PFSK-1 (cell line): ENCODE data around the gene FAM209B.

ENCODE experiments used
- FOXP2 ChIP-seq: optimal IDR thresholded peaks from 2 replicates; pipeline ENCODE3; 2011; ENCODE audit warnings: borderline replicate concordance, control low read depth, inconsistent platforms; ENCODE audit not compliant: insufficient read depth; ENCODE audit errors: extremely low read length, extremely low read depth
- POLR2AphosphoS5 ChIP-seq: IDR thresholded peaks from 2 replicates; pipeline ENCODE4 v1.6.1; 2012; ENCODE audit warnings: low read depth, mild to moderate bottlenecking, control low read depth, low read length, moderate library complexity
- SIN3A ChIP-seq: IDR thresholded peaks from 2 replicates; pipeline ENCODE4 v1.6.1; 2012; ENCODE audit warnings: mild to moderate bottlenecking, low read length, moderate library complexity, borderline replicate concordance; ENCODE audit not compliant: insufficient read depth
- TAF1 ChIP-seq: IDR thresholded peaks from 2 replicates; pipeline ENCODE4 v1.6.1; 2012; ENCODE audit warnings: low read length, control low read depth, borderline replicate concordance; ENCODE audit not compliant: insufficient read depth
- TF ChIP-seq, protein P1 (sequence below), 2 experiments: IDR thresholded peaks; 2 replicates each; pipeline versions ENCODE4 v1.6.1 to v1.8.0; 2011 to 2012; ENCODE audit warnings: low read depth in 2 of 2, low read length in 2 of 2, control low read depth in 1 of 2, inconsistent platforms in 1 of 2, mild to moderate bottlenecking in 1 of 2, moderate library complexity in 1 of 2; ENCODE audit not compliant: insufficient read depth in 1 of 2

The FAM209B gene

DNA sequence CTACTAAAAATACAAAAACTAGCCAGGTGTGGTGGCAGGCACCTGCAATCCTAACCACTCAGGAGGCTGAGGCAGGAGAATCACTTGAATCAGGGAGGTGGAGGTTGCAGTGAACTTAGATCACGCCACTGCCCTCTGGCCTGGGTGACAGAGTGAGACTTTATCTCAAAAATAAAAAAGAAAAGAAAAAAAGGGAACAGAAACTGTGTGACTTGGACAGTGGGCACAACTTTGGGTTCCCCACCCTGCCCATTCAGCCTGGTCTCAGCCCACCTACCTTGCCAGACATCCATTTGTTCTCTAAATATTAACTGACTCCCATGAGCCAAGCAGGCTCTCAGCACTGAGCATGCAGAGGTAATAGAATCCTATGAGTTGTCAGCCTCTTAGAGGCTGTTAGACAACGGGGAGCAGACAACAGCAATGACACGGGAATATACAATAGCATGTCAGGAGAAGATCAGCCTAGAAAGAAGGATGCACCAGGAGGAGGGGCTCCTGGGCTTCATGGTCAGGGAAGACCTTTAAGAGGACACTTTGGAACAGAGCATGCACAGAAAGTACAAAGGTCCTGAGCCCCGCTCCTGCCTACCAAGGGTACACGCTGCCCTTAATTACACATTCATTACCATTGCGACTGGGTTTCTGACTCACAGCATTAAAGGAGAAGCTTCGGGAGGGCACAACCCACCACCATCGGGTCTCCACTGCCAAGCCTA, 20.0 kb downstream of the FAM209B start:
- TF ChIP-seq, protein P1, sequence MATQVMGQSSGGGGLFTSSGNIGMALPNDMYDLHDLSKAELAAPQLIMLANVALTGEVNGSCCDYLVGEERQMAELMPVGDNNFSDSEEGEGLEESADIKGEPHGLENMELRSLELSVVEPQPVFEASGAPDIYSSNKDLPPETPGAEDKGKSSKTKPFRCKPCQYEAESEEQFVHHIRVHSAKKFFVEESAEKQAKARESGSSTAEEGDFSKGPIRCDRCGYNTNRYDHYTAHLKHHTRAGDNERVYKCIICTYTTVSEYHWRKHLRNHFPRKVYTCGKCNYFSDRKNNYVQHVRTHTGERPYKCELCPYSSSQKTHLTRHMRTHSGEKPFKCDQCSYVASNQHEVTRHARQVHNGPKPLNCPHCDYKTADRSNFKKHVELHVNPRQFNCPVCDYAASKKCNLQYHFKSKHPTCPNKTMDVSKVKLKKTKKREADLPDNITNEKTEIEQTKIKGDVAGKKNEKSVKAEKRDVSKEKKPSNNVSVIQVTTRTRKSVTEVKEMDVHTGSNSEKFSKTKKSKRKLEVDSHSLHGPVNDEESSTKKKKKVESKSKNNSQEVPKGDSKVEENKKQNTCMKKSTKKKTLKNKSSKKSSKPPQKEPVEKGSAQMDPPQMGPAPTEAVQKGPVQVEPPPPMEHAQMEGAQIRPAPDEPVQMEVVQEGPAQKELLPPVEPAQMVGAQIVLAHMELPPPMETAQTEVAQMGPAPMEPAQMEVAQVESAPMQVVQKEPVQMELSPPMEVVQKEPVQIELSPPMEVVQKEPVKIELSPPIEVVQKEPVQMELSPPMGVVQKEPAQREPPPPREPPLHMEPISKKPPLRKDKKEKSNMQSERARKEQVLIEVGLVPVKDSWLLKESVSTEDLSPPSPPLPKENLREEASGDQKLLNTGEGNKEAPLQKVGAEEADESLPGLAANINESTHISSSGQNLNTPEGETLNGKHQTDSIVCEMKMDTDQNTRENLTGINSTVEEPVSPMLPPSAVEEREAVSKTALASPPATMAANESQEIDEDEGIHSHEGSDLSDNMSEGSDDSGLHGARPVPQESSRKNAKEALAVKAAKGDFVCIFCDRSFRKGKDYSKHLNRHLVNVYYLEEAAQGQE (IDR thresholded peaks at IDR 0.05; ENCODE audit: insufficient read depth in 1 of 2, low read depth in 2 of 2, low read length in 2 of 2): no peak
- TF ChIP-seq SIN3A: no peak
- no peak for TF ChIP-seq POLR2AphosphoS5
- TF ChIP-seq TAF1: no peak
- TF ChIP-seq FOXP2: no peak

DNA sequence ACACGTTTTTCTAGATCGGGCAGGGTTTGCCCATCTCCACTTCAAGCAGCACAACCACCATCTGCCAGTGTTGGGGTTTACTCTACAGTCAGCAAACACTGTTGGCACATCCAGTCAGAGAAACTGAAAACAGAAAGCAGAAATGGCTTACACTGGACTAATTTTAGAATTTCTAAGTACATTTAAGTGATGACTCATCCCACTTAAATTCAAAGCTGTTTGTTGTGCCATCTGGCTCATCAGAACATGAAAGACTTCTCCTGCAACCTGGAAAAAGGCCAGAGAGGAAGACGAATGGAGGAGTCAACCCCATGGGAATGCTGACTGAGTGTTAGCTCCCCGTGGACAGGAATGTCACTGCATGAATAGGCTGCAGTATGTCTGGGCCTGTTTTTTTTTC, 21.8 kb downstream of the FAM209B start:
- TF ChIP-seq, protein P1 (IDR thresholded peaks at IDR 0.05; ENCODE audit: insufficient read depth in 1 of 2, low read depth in 2 of 2, low read length in 2 of 2): no peak
- TF ChIP-seq FOXP2: no peak
- TF ChIP-seq TAF1: no peak
- no peak for TF ChIP-seq POLR2AphosphoS5
- TF ChIP-seq SIN3A: no peak

DNA sequence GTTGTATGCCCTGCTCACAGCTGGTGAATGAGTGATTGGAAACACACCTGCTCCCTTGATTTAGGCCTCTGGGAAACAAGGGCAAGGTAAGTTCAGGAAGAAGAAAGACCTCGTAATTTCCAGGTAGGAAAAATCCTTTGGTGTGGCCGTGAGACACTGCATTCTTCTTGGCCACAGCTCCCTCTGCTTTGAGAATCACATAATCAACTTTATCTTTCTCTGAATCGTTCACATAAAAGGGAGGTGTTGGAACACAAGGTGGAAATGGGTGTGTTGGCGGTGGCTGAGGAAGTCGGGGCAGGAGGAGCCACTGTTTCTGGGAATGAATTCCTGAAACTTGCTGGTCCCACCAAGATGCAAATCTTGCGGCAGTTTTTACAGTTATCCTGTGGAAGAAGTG, 25.9 kb downstream of the FAM209B start:
- TF ChIP-seq POLR2AphosphoS5: no peak
- no peak for TF ChIP-seq SIN3A
- TF ChIP-seq FOXP2: no peak
- no peak for TF ChIP-seq TAF1
- TF ChIP-seq, protein P1 (IDR thresholded peaks at IDR 0.05; ENCODE audit: insufficient read depth in 1 of 2, low read depth in 2 of 2, low read length in 2 of 2): no peak

DNA sequence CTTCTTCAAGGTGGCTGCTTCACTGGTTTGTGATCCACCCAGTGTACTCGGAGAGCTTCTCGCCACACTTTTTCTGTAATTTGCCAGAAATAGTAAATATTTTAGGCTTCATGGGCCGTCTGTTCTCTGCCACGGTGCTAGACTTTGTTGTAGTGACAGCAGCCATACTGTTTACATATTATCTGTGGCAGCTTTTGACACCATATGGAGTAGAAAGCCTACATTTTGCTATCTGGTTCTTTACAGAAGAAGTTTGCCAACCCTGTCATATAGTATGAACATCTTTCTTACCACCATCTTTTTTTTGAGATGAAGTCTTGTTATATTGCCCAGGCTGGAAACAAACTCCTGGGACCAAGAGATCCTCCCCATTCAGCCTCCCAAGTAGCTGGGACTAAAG, 32.5 kb downstream of the FAM209B start:
- TF ChIP-seq, protein P1 (IDR thresholded peaks at IDR 0.05; ENCODE audit: insufficient read depth in 1 of 2, low read depth in 2 of 2, low read length in 2 of 2): no peak
- no peak for TF ChIP-seq FOXP2
- TF ChIP-seq SIN3A: no peak
- TF ChIP-seq TAF1: no peak
- no peak for TF ChIP-seq POLR2AphosphoS5
